ENCODE measurements around the gene STAMBP.
A peak's percentile ranks its signal among the peaks of the same experiment; 100 is the strongest.

Gene STAMBP

DNA sequence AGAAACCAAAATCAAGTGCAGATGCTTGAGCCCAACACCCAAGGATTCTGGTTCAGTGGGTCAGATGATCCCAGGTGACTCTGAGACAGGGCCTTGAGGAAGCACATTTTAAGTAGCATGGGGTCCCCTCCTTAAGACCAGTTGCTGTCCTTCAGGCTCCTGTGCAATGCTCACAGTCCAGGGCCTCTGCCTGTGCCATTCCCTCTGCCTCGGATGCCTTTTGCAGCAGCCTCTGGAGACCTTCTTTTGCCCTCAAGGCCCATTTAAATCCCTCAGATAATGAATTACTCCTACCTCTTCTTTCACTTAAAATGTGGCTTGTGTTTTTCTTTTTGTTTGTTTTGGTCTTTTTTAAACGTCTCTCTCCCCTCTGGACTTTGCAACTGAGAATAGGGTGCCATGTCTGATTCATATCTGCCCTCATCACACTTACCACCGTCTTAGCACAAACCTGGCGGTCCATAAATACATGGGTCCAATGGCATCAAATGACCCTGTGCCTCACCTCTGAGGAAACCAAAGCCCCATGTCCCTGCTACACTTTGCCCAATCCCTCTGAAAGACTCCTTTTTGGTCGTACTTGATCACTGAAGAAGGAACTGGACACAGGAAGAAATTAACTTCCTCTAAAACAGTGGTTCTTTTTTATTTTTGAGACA is 78.2 kb downstream of the STAMBP start:
- no peaks in the 10 kb centered on the region for H3K9me3 ChIP-seq (ENCODE audit: insufficient read depth, low read depth, low read length)
- H2AFZ ChIP-seq (ENCODE audit: low read length) = no peak overlapping the region
- H3K4me1 ChIP-seq (ENCODE audit: insufficient read depth, low read length, poor library complexity, severe bottlenecking) = peaks cover 6% of the 10 kb centered on the region
- no peaks in the 10 kb centered on the region for H3K79me2 ChIP-seq (ENCODE audit: insufficient read depth, low read length)
- TF ChIP-seq, protein P1, sequence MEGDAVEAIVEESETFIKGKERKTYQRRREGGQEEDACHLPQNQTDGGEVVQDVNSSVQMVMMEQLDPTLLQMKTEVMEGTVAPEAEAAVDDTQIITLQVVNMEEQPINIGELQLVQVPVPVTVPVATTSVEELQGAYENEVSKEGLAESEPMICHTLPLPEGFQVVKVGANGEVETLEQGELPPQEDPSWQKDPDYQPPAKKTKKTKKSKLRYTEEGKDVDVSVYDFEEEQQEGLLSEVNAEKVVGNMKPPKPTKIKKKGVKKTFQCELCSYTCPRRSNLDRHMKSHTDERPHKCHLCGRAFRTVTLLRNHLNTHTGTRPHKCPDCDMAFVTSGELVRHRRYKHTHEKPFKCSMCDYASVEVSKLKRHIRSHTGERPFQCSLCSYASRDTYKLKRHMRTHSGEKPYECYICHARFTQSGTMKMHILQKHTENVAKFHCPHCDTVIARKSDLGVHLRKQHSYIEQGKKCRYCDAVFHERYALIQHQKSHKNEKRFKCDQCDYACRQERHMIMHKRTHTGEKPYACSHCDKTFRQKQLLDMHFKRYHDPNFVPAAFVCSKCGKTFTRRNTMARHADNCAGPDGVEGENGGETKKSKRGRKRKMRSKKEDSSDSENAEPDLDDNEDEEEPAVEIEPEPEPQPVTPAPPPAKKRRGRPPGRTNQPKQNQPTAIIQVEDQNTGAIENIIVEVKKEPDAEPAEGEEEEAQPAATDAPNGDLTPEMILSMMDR (conservative IDR thresholded peaks at IDR 0.05; ENCODE audit: low read length) = no peak
- TF ChIP-seq EZH2phosphoT487 (IDR thresholded peaks at IDR 0.05; ENCODE audit: borderline replicate concordance) = no peak
- H3K9ac ChIP-seq (ENCODE audit: low read depth, low read length, poor library complexity, severe bottlenecking) = no peak overlapping the region
- no peak overlapping the region for H3K4me3 ChIP-seq (ENCODE audit: low read length, poor library complexity, severe bottlenecking)
- no peaks in the 10 kb centered on the region for H4K20me1 ChIP-seq (ENCODE audit: insufficient read depth, low read length, poor library complexity, severe bottlenecking)
- no peaks in the 10 kb centered on the region for H3K9me2 ChIP-seq (replicated peaks; ENCODE audit: low read depth, low read length)
- no peaks in the 10 kb centered on the region for H3K36me3 ChIP-seq (ENCODE audit: insufficient read depth, low read length)
- no peak overlapping the region for H3K4me2 ChIP-seq (ENCODE audit: low read depth, low read length, poor library complexity, severe bottlenecking)
- H3F3A ChIP-seq (ENCODE audit: low read depth) = no peaks in the 10 kb centered on the region
- H3K27me3 ChIP-seq (ENCODE audit: insufficient read depth, low read length, poor library complexity, severe bottlenecking) = no peaks in the 10 kb centered on the region

- Histone ChIP-seq H3K4me1 (ENCODE audit: insufficient read depth, low read length, poor library complexity, severe bottlenecking) (peaks cover 3% of the 10 kb centered on the region), H3K9ac (ENCODE audit: low read depth, low read length, poor library complexity, severe bottlenecking) (no peak overlapping the region), H2AFZ (ENCODE audit: low read length) (peak overlapping the region; percentile 80), H3K4me3 (ENCODE audit: low read length, poor library complexity, severe bottlenecking) (no peak overlapping the region), H3K9me3 (ENCODE audit: insufficient read depth, low read depth, low read length) (no peaks in the 10 kb centered on the region), H3K27me3 (ENCODE audit: insufficient read depth, low read length, poor library complexity, severe bottlenecking) (no peaks in the 10 kb centered on the region), H3F3A (ENCODE audit: low read depth) (no peaks in the 10 kb centered on the region), H4K20me1 (ENCODE audit: insufficient read depth, low read length, poor library complexity, severe bottlenecking) (no peaks in the 10 kb centered on the region), H3K4me2 (ENCODE audit: low read depth, low read length, poor library complexity, severe bottlenecking) (no peak overlapping the region), H3K9me2 (replicated peaks; ENCODE audit: low read depth, low read length) (no peaks in the 10 kb centered on the region), H3K36me3 (ENCODE audit: insufficient read depth, low read length) (no peaks in the 10 kb centered on the region), H3K79me2 (ENCODE audit: insufficient read depth, low read length) (no peaks in the 10 kb centered on the region)
- TF ChIP-seq, protein P1 (conservative IDR thresholded peaks at IDR 0.05; ENCODE audit: low read length) = peak; percentile 76
- TF ChIP-seq EZH2phosphoT487 (IDR thresholded peaks at IDR 0.05; ENCODE audit: borderline replicate concordance) = no peak
These were observed 79.2 kb downstream of the STAMBP start for GRCh38 chr2:73907840-73908452.

- H3K9me3 ChIP-seq (ENCODE audit: insufficient read depth, low read depth, low read length) = no peaks in the 10 kb centered on the region
- H3K4me2 ChIP-seq (ENCODE audit: low read depth, low read length, poor library complexity, severe bottlenecking) = no peak overlapping the region
- H3F3A ChIP-seq (ENCODE audit: low read depth) = no peaks in the 10 kb centered on the region
- H3K9ac ChIP-seq (ENCODE audit: low read depth, low read length, poor library complexity, severe bottlenecking) = no peak overlapping the region
- no peak overlapping the region for H2AFZ ChIP-seq (ENCODE audit: low read length)
- no peaks in the 10 kb centered on the region for H3K9me2 ChIP-seq (replicated peaks; ENCODE audit: low read depth, low read length)
- no peaks in the 10 kb centered on the region for H3K27me3 ChIP-seq (ENCODE audit: insufficient read depth, low read length, poor library complexity, severe bottlenecking)
- H4K20me1 ChIP-seq (ENCODE audit: insufficient read depth, low read length, poor library complexity, severe bottlenecking) = no peaks in the 10 kb centered on the region
- peaks cover 3% of the 10 kb centered on the region for H3K4me1 ChIP-seq (ENCODE audit: insufficient read depth, low read length, poor library complexity, severe bottlenecking)
- no peaks in the 10 kb centered on the region for H3K79me2 ChIP-seq (ENCODE audit: insufficient read depth, low read length)
- H3K4me3 ChIP-seq (ENCODE audit: low read length, poor library complexity, severe bottlenecking) = no peak overlapping the region
- H3K36me3 ChIP-seq (ENCODE audit: insufficient read depth, low read length) = no peaks in the 10 kb centered on the region
- TF ChIP-seq, protein P1 (conservative IDR thresholded peaks at IDR 0.05; ENCODE audit: low read length) = no peak
- TF ChIP-seq EZH2phosphoT487 (IDR thresholded peaks at IDR 0.05; ENCODE audit: borderline replicate concordance) = no peak
These were observed 80.2 kb downstream of the STAMBP start for GRCh38 chr2:73908689-73909652.

All from Loucy (cell line).